Activated naive CD4-positive, alpha-beta T cell treated with Interleukin-2 at 50 U/mL for 16 hours (primary cell): ENCODE results near the gene NEMP1.
"Not testable (repeated sequence)": the region's sequence is repeated elsewhere in the genome, so short reads cannot be mapped to it uniquely, and the experiment has no call there.

Source experiments
- DNase-seq: peaks from one replicate; pipeline ENCODE4 v3.0.0-alpha.2; 2020

NEMP1 gene

DNA sequence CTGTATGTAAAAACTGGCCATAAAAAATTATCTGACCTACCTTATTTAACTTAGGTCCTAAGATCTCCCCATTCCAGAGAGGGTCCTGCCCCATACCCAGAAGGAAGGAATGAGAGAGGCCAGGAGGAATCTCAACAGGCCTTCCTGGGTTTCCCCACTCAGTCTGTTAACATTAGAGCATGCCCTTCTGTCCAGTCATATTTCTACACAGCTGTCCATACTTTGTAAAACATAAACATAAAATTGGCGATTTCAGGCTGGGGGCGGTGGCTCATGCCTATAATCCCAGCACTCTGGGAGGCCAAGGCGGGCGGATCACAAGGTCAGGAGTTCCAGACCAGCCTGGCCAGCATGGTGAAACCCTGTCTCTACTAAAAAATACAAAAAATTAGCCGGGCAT is 56.3 kb downstream of the NEMP1 start:
- not testable (repeated sequence) for DNase-seq

DNA sequence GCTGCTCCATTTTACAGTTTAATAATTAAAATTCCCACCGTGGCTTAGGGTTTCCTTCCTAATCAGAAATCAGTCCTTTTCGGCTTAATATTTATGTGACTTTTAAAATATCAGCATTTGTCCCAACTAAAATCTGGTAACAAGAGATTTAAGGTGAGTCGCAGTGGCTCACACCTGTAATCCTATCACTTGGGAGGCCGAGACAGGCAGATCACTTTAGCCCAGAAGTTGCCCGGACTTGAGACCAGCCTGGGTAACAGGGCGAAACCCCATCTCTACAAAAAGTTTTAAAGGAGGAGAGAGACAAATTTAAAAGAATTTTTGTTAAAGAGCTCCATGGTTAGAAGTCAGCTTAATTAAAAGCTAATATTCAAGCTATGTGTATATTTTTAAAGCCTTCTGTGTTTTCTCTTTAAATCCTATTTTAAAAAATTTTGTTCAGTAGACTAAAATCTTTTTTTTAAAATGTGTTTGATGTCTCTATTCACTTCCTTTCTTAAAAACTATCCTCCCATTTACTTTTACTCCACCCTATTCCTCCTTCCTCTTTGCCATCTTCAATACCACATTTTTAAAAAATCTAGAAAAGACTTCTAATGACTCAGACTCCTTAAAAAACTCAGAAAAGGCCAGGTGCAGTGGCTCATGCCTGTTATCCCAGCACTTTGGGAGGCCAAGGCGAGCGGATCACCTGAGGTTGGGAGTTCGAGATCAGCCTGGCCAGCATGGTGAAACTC is 58.4 kb downstream of the NEMP1 start:
- no peak for DNase-seq

DNA sequence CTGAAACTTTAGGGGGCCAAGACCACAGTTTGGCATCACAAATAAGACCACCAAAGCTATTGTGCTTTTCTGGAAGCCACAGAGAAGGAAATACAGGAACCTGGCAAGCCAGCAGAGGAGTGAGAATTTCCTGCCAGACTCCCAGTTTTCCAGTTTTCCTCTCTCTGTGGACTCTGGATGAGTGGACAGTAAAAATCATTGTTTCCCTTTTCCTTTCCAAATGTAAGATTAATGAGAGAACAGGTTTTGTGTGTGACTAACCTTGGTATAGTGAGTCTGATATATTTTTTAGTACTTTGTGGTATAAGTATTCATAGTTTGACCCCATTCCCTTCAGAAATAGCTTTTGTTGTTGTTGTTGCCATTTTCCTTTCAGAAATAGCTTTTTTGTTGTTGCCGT is 59.7 kb downstream of the NEMP1 start:
- DNase-seq, result no peak

DNA sequence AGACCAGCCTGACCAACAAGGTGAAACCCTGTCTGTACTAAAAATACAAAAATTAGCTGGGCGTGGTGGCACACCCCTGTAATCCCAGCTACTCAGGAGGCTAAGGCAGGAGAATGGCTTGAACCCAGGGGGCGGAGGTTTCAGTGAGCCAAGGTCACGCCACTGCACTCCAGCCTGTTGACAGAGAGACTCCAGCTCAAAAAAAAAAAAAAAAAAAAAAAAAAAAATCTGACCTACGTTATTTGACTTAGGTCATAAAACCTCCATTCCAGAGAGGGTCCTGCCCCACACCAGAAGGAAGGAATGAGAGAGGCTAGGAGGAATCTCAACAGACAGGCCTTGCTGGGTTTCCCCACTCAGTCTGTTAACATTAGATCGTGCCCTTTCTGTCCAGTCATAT is 60.2 kb downstream of the NEMP1 start:
- not testable (repeated sequence) for DNase-seq

DNA sequence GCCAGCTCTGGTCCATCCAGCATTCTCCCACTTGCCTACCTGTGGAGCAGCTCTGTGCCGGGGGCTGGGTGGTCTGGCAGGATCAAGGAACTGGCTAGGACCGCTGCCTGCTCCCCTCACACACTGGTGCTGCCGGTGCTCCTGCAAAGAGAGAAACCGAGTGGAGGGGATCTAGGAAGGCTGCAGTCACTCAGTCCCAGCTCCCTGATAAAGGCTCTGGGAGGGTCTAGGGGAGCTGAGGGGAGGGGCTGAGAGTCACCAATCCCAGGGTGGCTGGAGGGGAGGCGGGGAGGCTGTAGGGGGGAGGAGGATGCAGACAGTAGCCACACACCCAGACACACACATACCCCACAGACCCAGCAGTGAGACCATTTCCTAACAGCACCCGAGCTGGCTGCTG is 62.2 kb downstream of the NEMP1 start, which contains the start of gene TAC3:
TSS of gene TAC3 (minus strand) at position 182 of the 400 bp plus-strand sequence. CDS start 732 bp downstream, outside the sequence.
- no peak for DNase-seq

DNA sequence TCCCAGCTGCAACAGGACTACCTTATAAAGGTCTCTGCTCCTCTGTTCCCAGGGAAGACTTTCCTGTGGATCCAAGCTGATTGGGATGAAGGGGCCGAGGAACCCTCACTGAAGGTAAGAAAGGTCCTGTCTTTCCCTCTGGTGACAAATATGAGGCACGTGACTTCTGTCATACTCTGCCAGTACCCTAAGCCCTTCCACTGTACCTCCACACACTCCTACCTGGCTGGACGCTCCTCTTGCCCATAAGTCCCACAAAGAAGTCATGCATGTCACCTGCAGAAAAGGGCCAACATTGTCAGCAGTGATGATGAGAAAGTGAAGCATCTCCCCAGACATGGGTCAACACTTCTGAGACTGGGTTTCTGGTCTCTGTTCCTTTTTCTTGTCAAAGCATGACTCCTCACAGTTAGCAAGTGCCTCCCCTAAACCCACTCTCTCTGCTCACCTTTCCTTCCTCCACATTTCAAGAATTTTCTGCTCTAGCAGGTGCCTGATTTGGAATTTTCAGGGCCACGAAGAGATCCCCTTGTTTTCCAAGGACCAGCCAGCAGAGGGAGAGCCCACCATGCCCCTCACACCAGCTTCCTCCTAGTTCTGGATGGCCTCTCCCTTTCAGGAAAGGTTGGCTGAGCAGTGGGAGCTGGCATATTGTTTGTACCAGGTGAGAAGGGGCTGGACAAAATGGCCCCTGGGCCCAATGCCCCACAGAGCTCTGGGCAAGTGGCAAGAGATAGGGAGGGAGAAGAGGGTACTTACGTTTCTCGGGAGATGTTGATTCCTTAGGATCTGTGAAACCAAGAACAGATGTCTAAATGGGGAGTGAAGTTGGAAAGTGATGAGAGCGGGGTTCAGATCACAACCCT is 65.8 kb downstream of the NEMP1 start:
- no peak for DNase-seq

DNA sequence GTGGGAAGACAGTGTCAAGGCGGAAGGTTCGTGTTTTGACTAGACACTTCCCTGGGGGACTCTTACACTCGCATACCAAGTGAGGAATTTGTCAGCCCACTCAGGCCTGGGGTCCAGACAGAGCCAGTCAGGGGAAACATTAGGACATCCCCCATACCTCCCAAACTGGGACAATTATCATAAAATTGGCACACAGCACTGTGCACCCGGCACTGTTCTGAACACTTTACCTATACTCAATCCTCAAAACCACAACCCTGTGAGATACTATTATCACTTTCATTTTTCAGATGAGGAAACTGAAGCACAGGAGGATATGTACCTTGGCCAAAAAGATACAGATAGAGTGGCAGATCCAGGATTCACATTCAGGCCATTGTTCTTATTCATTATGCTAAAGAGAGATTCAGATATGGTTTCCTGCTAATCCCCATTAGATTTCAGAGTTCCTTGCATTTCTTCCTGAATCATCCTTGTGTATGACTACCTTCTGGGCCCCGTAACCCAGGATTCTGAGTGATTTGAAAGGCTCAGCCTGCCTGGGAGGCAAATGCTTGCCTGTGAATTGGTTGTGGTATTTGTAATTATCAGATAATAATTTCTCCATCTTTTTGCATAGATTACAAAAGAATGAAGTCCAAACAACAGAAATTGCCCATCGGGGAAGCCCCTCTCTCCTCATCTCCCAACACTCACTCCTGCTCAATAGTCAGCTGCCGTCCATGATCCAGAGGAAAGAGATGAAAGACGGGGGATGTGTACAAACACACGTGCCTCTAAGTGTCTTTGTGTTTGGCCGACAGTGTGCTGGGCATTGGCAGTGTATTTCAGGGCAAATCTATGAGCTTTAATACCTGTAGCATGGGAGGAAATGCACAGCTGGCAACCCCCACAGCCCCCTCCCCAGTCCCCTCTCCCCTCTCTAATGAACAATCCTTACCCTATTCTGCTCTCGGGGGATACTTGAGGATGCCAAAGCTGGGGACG is 66.9 kb downstream of the NEMP1 start:
- peak; percentile 7 for DNase-seq

DNA sequence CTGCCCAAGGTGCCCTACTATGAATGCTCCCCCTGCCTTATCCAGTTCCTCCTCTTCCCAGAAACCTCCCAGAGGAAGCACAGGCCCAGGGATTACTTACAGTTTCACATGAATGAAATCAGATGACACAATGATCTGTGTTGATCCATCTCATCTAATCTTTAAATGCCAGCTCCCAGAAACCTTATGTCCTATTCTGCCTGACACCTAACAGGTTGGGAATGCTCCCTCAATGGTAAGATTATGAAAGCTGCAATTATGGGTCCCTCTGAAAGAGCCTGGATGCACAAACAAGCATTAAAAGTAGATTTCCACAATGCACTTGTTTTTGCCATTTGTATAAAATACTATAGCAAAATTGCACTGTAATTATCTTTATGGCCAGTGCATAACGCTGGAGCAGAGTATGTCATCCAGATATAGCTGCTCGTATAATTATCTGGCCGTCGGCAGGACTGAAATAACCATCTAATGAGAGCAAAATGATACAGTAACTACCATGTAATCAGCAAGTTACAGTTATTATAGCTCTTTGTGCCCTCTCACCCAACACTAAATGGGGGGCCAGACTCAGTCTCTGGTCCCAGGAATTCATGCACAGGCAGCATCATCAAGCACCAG is 67.9 kb downstream of the NEMP1 start:
- DNase-seq, result no peak

DNA sequence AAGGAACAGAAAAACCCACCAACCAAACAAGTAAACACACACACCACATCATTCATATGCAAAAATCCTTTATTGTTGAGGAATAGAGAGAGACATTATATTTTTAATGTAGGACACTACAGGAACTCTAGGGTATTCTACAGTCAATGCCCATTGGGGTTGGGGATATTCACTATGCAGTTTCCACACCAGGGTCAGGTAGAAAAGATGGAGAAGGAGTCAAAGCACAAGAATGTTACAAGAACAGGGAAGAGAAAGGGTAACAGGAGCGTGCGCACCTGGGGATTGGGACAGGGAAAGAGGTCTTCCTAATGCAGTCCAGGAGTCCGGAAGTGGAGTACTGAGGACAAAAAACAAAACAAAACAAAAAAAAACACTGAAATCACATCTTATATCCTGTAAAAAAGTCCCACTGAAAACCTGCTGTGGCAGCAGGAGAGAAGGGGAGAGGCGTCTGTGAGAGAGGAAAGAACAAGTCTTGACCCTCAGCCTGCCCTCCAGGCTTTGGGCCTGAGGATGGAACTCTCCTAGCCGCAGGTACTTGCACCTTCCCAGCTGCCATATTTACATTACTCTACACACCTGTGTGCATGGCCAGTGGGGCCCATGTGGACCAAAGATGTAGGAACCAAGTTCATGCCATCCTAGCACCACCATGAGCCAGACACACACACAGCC is 68.5 kb downstream of the NEMP1 start:
- DNase-seq, result no peak

DNA sequence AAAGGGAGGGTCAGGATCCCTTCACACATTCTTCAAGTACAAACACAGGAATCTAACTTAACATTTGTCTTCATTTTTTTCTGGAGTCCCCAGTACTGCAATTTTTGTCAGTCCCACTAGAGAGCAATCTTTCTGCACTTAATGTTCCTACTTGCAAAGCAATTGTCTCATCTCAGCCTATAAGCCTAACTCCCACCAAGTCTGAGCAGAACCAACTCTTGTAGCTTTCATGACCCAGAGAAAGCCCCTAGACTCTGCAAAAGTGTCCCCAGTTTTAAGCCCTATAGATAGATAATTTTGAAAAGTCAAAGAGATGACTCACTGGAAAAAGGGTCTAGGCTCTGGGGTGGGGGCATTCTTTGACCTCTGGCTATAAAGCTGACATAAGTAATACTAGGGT is 70.4 kb downstream of the NEMP1 start:
- no peak for DNase-seq

DNA sequence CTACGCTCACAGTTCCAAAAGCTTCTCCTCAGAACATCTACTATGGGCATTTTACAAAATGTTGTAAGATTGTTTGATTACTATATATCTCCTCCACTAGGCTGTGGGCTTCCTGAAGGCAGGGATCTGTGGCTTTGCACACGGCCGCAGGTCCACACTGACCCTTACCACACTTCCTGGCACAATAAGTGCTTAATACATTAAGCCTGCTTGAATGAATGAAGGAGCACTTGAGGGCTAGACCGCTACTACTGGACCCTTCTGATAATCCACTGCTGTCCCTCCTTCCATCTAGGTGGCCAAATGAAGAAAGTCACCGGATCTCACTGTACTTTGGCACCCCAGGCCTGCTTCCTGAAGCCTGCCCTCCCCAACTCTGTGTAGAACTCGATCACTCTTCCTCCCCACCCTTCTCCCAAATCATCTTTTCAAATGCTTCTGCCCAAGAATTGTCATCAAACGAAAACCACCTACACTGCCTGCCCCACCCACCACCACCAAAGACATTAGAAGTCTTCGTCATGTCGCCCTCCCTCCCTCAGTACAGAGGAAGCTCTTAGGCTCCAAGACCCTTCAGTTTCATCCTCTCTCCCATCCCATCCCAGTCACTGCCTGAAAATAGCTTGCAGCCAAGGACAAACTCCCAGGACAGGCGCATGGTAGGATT is 71.6 kb downstream of the NEMP1 start:
- DNase-seq, result peak; percentile 12

DNA sequence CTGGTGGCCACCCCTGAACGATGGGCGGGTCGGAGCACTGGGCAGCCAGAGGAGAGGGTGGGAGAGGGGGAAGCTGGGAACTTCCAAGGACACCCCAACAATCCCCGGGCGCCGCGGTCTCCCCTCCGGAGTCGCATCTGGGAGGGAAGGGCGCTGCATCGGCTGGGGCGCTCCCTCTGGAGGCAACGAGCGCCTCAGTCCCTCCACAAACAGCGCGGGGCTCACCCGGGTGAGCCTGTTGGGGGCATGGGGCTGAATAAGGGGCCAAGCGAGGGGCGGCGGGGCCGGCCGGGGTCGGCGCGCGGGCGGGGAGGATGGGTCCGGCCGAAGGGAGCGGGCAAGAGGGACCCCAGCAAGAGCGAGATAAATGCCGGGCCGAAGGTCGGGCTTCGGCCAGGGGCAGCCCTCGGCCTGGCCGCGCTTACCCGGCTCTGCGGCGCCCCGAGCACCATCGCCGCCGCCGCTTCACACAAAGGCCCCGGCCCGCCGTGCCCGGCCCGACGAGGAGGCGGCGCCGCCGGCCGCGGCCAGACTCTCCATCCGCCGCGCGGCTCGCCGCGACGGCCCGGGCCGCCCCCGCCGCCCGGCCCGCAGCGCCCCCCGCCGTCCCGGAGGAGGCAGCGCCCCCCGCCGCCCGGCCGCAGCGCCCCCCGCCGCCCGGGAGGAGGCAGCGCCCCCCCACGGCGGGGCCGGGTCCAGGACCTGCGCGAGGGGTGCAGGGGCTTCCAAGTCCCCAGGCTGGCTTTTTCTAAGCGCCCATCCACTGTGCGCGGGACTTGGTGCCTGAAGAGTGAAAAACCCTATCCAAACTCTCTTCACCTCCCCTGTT is 72.4 kb downstream of the NEMP1 start, which contains the start of gene ZBTB39:
TSS of gene ZBTB39 (minus strand) at position 567 of the 829 bp plus-strand sequence. CDS start 1,629 bp downstream, outside the sequence.
- DNase-seq, result peak; percentile 70
